GM23248 (cell line): Measurements from ENCODE around the gene SYNGR3.

Experiments used
- EZH2 ChIP-seq: fragments of 200-600 bp; sonication (generic); IDR thresholded peaks from 2 replicates; pipeline ENCODE4 v1.6.1; 2018; ENCODE audit warnings: antibody characterized with exemption, mild to moderate bottlenecking; ENCODE audit not compliant: insufficient read depth, poor library complexity, severe bottlenecking
- EZH2phosphoT487 ChIP-seq: fragments of 200-600 bp; sonication (generic); IDR thresholded peaks from 2 replicates; pipeline ENCODE4 v1.6.1; 2018; ENCODE audit warnings: antibody characterized with exemption, moderate library complexity, mild to moderate bottlenecking, low read depth; ENCODE audit not compliant: insufficient read depth

- TF ChIP-seq EZH2 (no peak), EZH2phosphoT487 (no peak)
Observed at GRCh38 chr16:2001035-2001434, 11.3 kb downstream of the SYNGR3 start.
